ENCODE results near the gene CD46. TPM values are rescaled to one million over a fixed set of nuclear protein-coding genes. Genes with fewer than 3 reads are reported as not detected.

The CD46 gene
- total RNA-seq, 4 donors from 2014 or later: 262 to 391 (median 286) TPM

DNA sequence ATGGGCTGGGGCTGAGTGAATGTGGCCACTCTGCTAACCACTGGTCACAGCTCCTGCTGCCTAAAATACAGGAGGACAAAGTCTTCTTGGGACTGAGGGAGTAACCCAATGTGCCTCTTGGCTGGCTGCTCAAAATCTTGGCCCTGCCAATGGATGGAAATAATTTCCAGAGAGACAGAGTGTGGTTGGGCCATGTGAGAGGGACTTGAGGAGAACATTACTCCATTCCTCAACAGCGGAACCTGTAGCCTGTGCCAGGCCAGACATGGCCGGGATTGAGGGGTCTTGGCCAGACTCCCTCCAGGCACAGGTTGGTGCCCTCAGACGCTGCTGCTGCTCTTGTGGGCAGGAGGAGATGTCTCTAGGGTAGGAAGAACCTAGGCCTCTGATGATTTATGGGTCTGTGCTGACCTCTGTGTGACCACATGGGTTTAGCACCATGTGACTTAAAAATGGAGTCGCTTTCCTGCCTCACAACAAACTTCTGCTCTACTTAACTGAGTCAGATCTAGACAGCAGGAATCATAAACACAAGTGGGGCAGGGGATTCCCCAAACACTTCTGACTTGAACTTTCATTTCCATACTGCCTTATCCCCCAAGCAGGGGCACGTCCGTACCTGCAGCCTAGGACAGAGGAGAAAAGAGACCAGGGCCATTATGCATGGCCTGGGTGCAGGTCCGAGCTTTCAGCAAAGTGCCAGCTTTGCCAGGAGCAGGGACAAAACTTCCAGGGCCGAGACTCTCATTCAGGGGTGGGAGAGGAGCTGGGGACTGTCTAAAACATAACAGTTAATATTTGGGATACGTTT is 79.9 kb downstream of the CD46 start:
- TF ChIP-seq, protein P1, sequence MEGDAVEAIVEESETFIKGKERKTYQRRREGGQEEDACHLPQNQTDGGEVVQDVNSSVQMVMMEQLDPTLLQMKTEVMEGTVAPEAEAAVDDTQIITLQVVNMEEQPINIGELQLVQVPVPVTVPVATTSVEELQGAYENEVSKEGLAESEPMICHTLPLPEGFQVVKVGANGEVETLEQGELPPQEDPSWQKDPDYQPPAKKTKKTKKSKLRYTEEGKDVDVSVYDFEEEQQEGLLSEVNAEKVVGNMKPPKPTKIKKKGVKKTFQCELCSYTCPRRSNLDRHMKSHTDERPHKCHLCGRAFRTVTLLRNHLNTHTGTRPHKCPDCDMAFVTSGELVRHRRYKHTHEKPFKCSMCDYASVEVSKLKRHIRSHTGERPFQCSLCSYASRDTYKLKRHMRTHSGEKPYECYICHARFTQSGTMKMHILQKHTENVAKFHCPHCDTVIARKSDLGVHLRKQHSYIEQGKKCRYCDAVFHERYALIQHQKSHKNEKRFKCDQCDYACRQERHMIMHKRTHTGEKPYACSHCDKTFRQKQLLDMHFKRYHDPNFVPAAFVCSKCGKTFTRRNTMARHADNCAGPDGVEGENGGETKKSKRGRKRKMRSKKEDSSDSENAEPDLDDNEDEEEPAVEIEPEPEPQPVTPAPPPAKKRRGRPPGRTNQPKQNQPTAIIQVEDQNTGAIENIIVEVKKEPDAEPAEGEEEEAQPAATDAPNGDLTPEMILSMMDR (IDR thresholded peaks at IDR 0.05; ENCODE audit: low read depth): no peak

DNA sequence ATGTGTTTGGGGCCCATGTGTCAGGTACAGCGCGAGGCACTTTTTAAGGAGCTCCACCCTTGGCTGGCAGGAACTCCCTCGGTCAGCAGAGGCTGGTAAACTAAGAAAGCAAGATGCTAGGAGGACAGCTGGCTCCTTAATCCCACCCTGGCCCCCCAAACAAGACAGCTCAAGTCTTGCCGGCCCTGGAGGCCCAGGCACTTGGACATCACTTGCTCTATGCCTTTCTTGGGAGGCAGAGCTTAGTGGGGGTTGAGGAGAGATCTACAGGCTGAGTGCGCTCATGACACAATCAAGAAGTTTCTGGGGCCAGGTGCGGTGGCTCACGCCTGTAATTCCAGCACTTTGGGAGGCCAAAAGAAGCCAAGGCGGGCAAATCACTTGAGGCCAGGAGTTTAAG is 80.9 kb downstream of the CD46 start:
- TF ChIP-seq, protein P1 (IDR thresholded peaks at IDR 0.05; ENCODE audit: low read depth): no peak

DNA sequence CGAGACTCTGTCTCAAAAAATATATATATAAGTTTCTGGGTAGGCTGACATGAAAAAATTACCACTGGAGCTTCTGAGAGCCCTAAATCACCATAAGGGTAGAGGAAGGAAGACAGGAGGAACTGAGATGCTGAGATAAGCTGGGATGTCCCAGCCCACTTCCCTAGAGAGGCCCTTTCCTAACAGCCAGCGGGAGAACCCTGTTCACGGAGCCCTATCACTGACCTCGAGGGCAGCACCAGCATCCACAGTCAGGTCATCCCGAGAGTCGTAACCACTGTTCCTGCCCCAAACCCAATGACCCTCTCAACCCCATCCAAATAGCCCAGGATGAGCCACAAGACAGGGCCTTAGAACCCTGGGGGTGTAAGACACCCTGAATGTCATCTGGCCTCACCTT is 81.5 kb downstream of the CD46 start:
- TF ChIP-seq, protein P1 (IDR thresholded peaks at IDR 0.05; ENCODE audit: low read depth): no peak

DNA sequence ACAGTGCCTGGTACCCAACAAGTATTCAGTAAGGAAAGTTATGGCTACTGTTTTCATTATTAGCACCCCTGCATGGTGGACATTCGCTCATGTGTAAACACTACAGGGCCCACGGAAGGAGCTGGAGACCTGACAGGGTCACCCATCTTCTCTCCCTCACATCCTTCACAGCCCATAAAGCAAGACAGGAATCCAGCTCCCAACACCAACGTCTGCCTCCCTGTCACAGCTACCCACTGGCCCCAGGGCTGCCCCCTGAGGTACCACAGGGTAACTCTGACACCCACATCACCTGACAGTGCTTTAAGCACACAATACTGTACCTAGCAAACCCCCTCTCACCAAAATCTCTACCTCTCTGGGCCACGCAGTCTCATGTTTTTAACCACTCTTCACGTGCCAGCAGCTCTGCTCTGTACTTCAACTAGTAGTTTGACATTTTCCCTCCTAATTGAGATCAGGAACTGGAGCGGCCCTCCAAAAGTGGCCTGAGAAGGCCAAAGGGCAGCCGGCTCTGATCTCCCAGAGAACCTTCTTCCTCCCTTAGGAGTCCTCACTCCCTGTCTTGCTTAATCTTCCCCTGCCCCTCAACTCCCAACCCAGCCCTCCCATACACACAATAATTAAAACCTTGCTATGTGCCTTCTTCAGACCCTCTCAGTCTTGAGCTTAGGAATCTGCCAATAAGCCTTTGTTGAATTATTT is 82.3 kb downstream of the CD46 start:
- TF ChIP-seq, protein P1 (IDR thresholded peaks at IDR 0.05; ENCODE audit: low read depth): no peak

DNA sequence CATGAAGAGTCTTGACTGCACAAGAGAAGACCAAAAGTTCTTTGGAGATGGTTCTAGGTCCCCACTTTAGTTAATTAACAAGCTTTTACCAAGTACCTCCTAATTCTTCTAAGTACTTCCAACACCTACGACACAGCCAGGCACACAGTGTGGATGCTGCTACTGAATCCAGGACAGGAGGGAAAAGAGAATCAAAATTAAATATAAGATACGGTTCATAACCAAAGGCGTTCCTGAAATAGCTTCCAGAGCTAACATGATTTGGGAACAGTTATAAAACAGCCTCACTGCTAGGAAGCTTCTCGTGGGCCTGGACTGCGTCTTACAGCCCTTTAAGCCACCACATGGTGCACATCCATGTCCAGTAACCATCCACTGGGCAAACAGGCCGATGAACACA is 84.1 kb downstream of the CD46 start:
- TF ChIP-seq, protein P1 (IDR thresholded peaks at IDR 0.05; ENCODE audit: low read depth): no peak

DNA sequence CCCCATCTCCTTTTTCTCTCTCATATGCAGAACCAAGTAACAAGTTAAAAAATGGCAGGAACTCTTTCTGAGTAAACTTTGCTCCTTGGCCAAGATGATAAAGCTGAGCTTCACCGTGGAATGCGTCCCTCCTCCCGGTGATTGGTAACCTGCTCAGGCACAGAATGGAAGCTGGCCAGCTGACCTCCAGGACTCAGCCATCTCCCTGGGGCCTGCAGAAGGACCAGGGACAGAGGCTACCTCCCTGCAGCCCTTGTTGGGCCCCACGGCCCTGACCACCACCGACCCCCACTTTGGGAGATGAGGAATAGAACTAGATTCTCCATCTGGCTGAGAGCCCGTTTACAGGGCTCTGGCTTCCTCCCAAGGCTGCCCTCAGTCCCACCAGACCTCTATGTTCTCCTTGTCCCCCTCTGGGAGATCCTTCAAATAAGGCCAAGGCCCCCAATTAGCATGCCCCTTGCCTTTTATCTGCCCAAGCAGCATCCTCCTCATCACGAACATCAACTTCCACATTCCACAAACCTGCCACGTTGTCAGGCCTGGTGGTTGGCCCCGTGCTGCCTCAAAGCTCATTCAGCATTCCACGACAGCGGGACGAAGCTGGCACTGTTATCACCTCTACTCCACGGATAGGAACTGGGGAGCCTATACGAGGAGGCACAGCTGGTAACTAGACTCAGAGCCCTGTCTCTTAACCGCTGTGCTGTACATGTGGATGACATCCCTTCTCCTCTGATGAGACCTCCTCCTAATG is 84.9 kb downstream of the CD46 start:
- TF ChIP-seq, protein P1 (IDR thresholded peaks at IDR 0.05; ENCODE audit: low read depth): no peak

DNA sequence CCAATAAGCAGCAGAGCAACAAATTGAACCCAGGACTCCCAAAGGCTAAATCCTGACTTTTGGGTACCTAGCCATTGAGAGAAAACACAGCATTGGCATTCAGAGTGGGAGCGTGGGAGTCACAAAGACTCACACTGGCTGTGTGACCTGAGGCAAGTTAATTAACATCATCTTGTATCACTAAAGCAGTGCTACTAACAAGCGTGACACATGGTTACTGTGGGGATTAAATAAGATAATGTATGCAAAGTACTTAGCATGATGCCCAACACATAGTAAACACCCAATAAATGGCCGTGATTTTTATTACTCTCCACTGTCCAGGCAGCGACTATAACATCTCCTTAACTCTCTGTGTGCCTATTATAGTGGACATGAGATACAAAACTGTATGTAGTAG is 85.8 kb downstream of the CD46 start:
- TF ChIP-seq, protein P1 (IDR thresholded peaks at IDR 0.05; ENCODE audit: low read depth): no peak

All from subcutaneous adipose tissue (tissue), 4 donors.